Raji (cell line): ENCODE data around the gene MCUB.

Experiments
- POLR2A ChIP-seq: IDR thresholded peaks from 2 replicates; pipeline ENCODE4 v1.6.1; 2011; ENCODE audit warnings: low read depth, low read length, control low read depth; ENCODE audit not compliant: insufficient read depth

MCUB gene

GRCh38 chr4:109655396-109655795 lies 95.3 kb downstream of the MCUB start:
- TF ChIP-seq POLR2A: no peak

GRCh38 chr4:109657854-109658418 lies 97.9 kb downstream of the MCUB start:
- TF ChIP-seq POLR2A: no peak

- TF ChIP-seq POLR2A: no peak
These were observed 98.9 kb downstream of the MCUB start for GRCh38 chr4:109658871-109659410.

GRCh38 chr4:109662116-109662515 lies 102.1 kb downstream of the MCUB start:
- no peak for TF ChIP-seq POLR2A

GRCh38 chr4:109662771-109663170 lies 102.7 kb downstream of the MCUB start:
- TF ChIP-seq POLR2A: no peak

- no peak for TF ChIP-seq POLR2A
These were observed 105.9 kb downstream of the MCUB start for GRCh38 chr4:109665783-109666485.

- TF ChIP-seq POLR2A: no peak
These were observed 111.3 kb downstream of the MCUB start for GRCh38 chr4:109671350-109671749.

GRCh38 chr4:109672169-109672930 lies 112.3 kb downstream of the MCUB start:
- TF ChIP-seq POLR2A: no peak

GRCh38 chr4:109673303-109673702 lies 113.3 kb downstream of the MCUB start:
- TF ChIP-seq POLR2A: no peak

GRCh38 chr4:109675181-109675580 lies 115.1 kb downstream of the MCUB start:
- TF ChIP-seq POLR2A: no peak

- no peak for TF ChIP-seq POLR2A
These were observed 115.8 kb downstream of the MCUB start for GRCh38 chr4:109675843-109676242.

- no peak for TF ChIP-seq POLR2A
These were observed 116.8 kb downstream of the MCUB start for GRCh38 chr4:109676886-109677285.

- TF ChIP-seq POLR2A: no peak
These were observed 122.8 kb downstream of the MCUB start for GRCh38 chr4:109682875-109683274.

GRCh38 chr4:109683621-109684253 lies 123.7 kb downstream of the MCUB start:
- TF ChIP-seq POLR2A: no peak

- no peak for TF ChIP-seq POLR2A
These were observed 124.7 kb downstream of the MCUB start for GRCh38 chr4:109684727-109685126.

- no peak for TF ChIP-seq POLR2A
These were observed 130.8 kb downstream of the MCUB start for GRCh38 chr4:109690690-109691410.
